Gastroesophageal sphincter (tissue), 4 donors: ENCODE results near the gene RNF212. TPM values are rescaled to one million over a fixed set of nuclear protein-coding genes. Genes with fewer than 3 reads are reported as not detected.

Experiments used
- ATAC-seq: fragments of 150-250 bp; one replicate; pipeline ENCODE4 v1.9.1; 2016; ENCODE audit warnings: mild to moderate bottlenecking, moderate library complexity
- H3K27ac ChIP-seq, 4 donors: fragments of 200-600 bp; sonication (generic) in 3 of 4; 1 replicate in 3 of 4; 2 replicates in 1 of 4; pipeline ENCODE4 v1.5.1; 2016 to 2019
- H3K27me3 ChIP-seq: fragments of 200-600 bp; sonication (generic); one replicate; pipeline ENCODE4 v1.5.1; 2019
- H3K36me3 ChIP-seq, 2 donors: fragments of 200-600 bp; sonication (generic); one replicate each; pipeline ENCODE4 v1.5.1; 2019; ENCODE audit warnings: control low read depth in 1 of 2
- H3K4me1 ChIP-seq, 3 donors: fragments of 200-600 bp; sonication (generic); 1 replicate in 2 of 3; 2 replicates in 1 of 3; pipeline ENCODE4 v1.5.1; 2016 to 2019; ENCODE audit warnings: control low read depth in 2 of 3
- H3K4me3 ChIP-seq, 2 donors: fragments of 200-600 bp; sonication (generic); one replicate each; pipeline ENCODE4 v1.5.1; 2019; ENCODE audit warnings: mild to moderate bottlenecking in 1 of 2, moderate library complexity in 1 of 2
- H3K9me3 ChIP-seq, 3 donors: fragments of 200-600 bp; sonication (generic); one replicate each; pipeline ENCODE4 v1.5.1; 2017 to 2019; ENCODE audit warnings: control low read depth in 2 of 3
- CTCF ChIP-seq, 4 experiments: fragments of 200-600 bp in 2 of 4; fragments of 450-650 bp in 2 of 4; sonication (generic) in 1 of 4; IDR thresholded peaks; one replicate each; pipeline ENCODE4 v1.5.1; 2017 to 2019; ENCODE audit warnings: antibody characterized with exemption in 4 of 4, mild to moderate bottlenecking in 2 of 4, moderate library complexity in 2 of 4
- EP300 ChIP-seq: sonication (generic); formaldehyde crosslinking; IDR thresholded peaks from one replicate; pipeline ENCODE4 v1.6.1; 2017; ENCODE audit warnings: antibody characterized with exemption, mild to moderate bottlenecking
- POLR2A ChIP-seq, 2 donors: fragments of 450-650 bp; IDR thresholded peaks; one replicate each; pipeline ENCODE4 v1.6.1; 2017; ENCODE audit warnings: antibody characterized with exemption in 2 of 2, mild to moderate bottlenecking in 2 of 2, moderate library complexity in 1 of 2
- POLR2AphosphoS5 ChIP-seq: sonication (generic); formaldehyde crosslinking; IDR thresholded peaks from one replicate; pipeline ENCODE4 v1.6.1; 2017; ENCODE audit warnings: antibody characterized with exemption
- WGBS, 2 donors: methylation state at CpG; one replicate each; pipeline ENCODE4 v1.1.5; 2018; ENCODE audit warnings: low coverage in 1 of 2; 5-methylcytosine and 5-hydroxymethylcytosine counted together
- total RNA-seq, 4 donors: library from RNA; depleted of rRNA; stranded (reverse); fragments of >200 nt; gene quantifications; one replicate each; pipeline ENCODE4 v1.1.0, GENCODE V29; 2016

RNF212 gene
- total RNA-seq, 4 donors from 2014 or later: 1.5 to 6.9 (median 4.6) TPM

- WGBS, 2 donors: 33 to 65% methylated on average over 14 of the region's 21 CpGs
- Histone ChIP-seq H3K9me3 (peaks cover 0 to 13% (median 0%) of the 10 kb centered on the region in 3 donors), H3K4me3 (no peak overlapping the region), H3K27me3 (peaks cover 14% of the 10 kb centered on the region), H3K27ac (peak overlapping the region in 2 of 4 donors; percentile 3 to 64), H3K4me1 (peaks cover 0 to 24% (median 6%) of the 10 kb centered on the region in 3 donors), H3K36me3 (no peaks in the 10 kb centered on the region)
- peak; percentile 62 for ATAC-seq
- TF ChIP-seq POLR2AphosphoS5 (no peak), CTCF (IDR thresholded peaks at IDR 0.05) (no peak), EP300 (no peak), POLR2A (IDR thresholded peaks at IDR 0.05) (no peak)
Measured at GRCh38 chr4:1154523-1155182, 41.3 kb upstream of the RNF212 start.

GRCh38 chr4:1154126-1154522 is 40.8 kb upstream of the RNF212 start:
- no peak overlapping the region for H3K27ac ChIP-seq
- ATAC-seq: no peak
- H3K4me3 ChIP-seq: no peak overlapping the region
- H3K36me3 ChIP-seq: no peaks in the 10 kb centered on the region
- TF ChIP-seq POLR2A (IDR thresholded peaks at IDR 0.05) (no peak), POLR2AphosphoS5 (no peak), CTCF (IDR thresholded peaks at IDR 0.05) (no peak), EP300 (no peak)
- H3K9me3 ChIP-seq: peaks cover 0 to 13% (median 0%) of the 10 kb centered on the region in 3 donors
- H3K4me1 ChIP-seq: peaks cover 0 to 24% (median 6%) of the 10 kb centered on the region in 3 donors
- 66 to 68% methylated on average over 4 to 7 of the region's 7 CpGs for WGBS, 2 donors
- peaks cover 14% of the 10 kb centered on the region for H3K27me3 ChIP-seq

- ATAC-seq: no peak
- TF ChIP-seq CTCF (IDR thresholded peaks at IDR 0.05) (no peak), POLR2A (IDR thresholded peaks at IDR 0.05) (no peak), POLR2AphosphoS5 (no peak), EP300 (no peak)
- H3K4me3 ChIP-seq: no peak overlapping the region
- 62 to 83% methylated on average over 9 to 10 of the region's 11 CpGs for WGBS, 2 donors
- peaks cover 14% of the 10 kb centered on the region for H3K27me3 ChIP-seq
- peaks cover 0 to 24% (median 6%) of the 10 kb centered on the region in 3 donors for H3K4me1 ChIP-seq
- no peaks in the 10 kb centered on the region for H3K36me3 ChIP-seq
- H3K27ac ChIP-seq: no peak overlapping the region
- peaks cover 0 to 13% (median 0%) of the 10 kb centered on the region in 3 donors for H3K9me3 ChIP-seq
Measured at GRCh38 chr4:1153567-1154090, 40.3 kb upstream of the RNF212 start.

- Histone ChIP-seq H3K36me3 (no peaks in the 10 kb centered on the region), H3K4me3 (no peak overlapping the region), H3K9me3 (no peaks in the 10 kb centered on the region), H3K27me3 (peaks cover 14% of the 10 kb centered on the region), H3K4me1 (peaks cover 0 to 24% (median 6%) of the 10 kb centered on the region in 3 donors), H3K27ac (no peak overlapping the region)
- TF ChIP-seq POLR2A (IDR thresholded peaks at IDR 0.05) (no peak), CTCF (IDR thresholded peaks at IDR 0.05) (no peak), EP300 (no peak), POLR2AphosphoS5 (no peak)
- 55 to 80% methylated on average over 3 to 5 of the region's 6 CpGs for WGBS, 2 donors
- no peak for ATAC-seq
Measured at GRCh38 chr4:1152290-1152689, 38.9 kb upstream of the RNF212 start.

- H3K9me3 ChIP-seq: no peaks in the 10 kb centered on the region
- no peak overlapping the region for H3K27ac ChIP-seq
- no peaks in the 10 kb centered on the region for H3K36me3 ChIP-seq
- peaks cover 14% of the 10 kb centered on the region for H3K27me3 ChIP-seq
- TF ChIP-seq EP300 (no peak), CTCF (IDR thresholded peaks at IDR 0.05) (no peak), POLR2A (IDR thresholded peaks at IDR 0.05) (no peak), POLR2AphosphoS5 (no peak)
- WGBS, 2 donors: 88% methylated on average over 5 of the region's 6 CpGs; no CpG with 5 or more reads in 1 of the 2 donors
- no peak for ATAC-seq
- peaks cover 0 to 24% (median 6%) of the 10 kb centered on the region in 3 donors for H3K4me1 ChIP-seq
- H3K4me3 ChIP-seq: no peak overlapping the region
Measured at GRCh38 chr4:1151541-1151940, 38.2 kb upstream of the RNF212 start.
